H1 (cell line): ENCODE measurements around the gene SLC37A2. TPM values are rescaled to one million over a fixed set of nuclear protein-coding genes. Genes with fewer than 3 reads are reported as not detected.

Experiments
- CTCF ChIA-PET: fragments of 300-600 bp; sonication (Branson Sonifier 250); formaldehyde crosslinking; loops from one replicate; lab custom pipeline; 2021; ENCODE audit not compliant: partially characterized antibody; lab: Charles Lee
- POLR2A ChIA-PET: fragments of 300-600 bp; sonication (Branson Sonifier 250); formaldehyde crosslinking; loops from one replicate; lab custom pipeline; 2021; ENCODE audit warnings: inconsistent platforms; ENCODE audit not compliant: partially characterized antibody; lab: Charles Lee
- DNase-seq, 2 experiments: peaks; one replicate each; pipeline versions ENCODE4 v3.0.0 to v3.0.0-alpha.2; 2010 to 2022; ENCODE audit warnings: low spot score in 2 of 2, low read depth in 1 of 2, mixed read lengths in 1 of 2
- FAIRE-seq: peaks from 2 replicates; lab custom pipeline; 2011; peaks lifted over from hg19 to GRCh38; lab: Jason Lieb, UNC
- H2AFZ ChIP-seq: 2 replicates; pipeline ENCODE4 v1.8.1; 2012; ENCODE audit warnings: low read length, inconsistent platforms
- H2AK5ac ChIP-seq: 2 replicates; pipeline ENCODE4 v1.6.1; 2013; ENCODE audit warnings: low read depth, low read length
- H2BK120ac ChIP-seq: replicated peaks from 2 replicates; pipeline ENCODE3; 2013; ENCODE audit warnings: low read depth, low read length, inconsistent platforms
- H2BK12ac ChIP-seq: 2 replicates; pipeline ENCODE4 v1.6.1; 2013; ENCODE audit warnings: low read depth, low read length
- H2BK15ac ChIP-seq: 2 replicates; pipeline ENCODE4 v1.6.1; 2013; ENCODE audit warnings: low read length
- H2BK20ac ChIP-seq: 2 replicates; pipeline ENCODE4 v1.6.1; 2013; ENCODE audit warnings: low read length
- H2BK5ac ChIP-seq: 2 replicates; pipeline ENCODE4 v1.6.1; 2013; ENCODE audit warnings: low read depth, low read length
- H3K14ac ChIP-seq: 2 replicates; pipeline ENCODE4 v1.6.1; 2013; ENCODE audit warnings: inconsistent platforms; ENCODE audit not compliant: insufficient read length
- H3K18ac ChIP-seq: 2 replicates; pipeline ENCODE4 v1.6.1; 2013; ENCODE audit warnings: low read length; ENCODE audit errors: extremely low read depth
- H3K23ac ChIP-seq: 2 replicates; pipeline ENCODE4 v1.6.1; 2013; ENCODE audit warnings: inconsistent platforms; ENCODE audit not compliant: insufficient read length
- H3K23me2 ChIP-seq: 2 replicates; pipeline ENCODE4 v1.6.1; 2013; ENCODE audit warnings: low read depth, low read length
- H3K27ac ChIP-seq: 2 replicates; pipeline ENCODE4 v1.6.1; 2011; ENCODE audit warnings: low read depth, low read length, inconsistent platforms
- H3K27me3 ChIP-seq, 4 experiments: replicated peaks in 1 of 4; 1 replicate in 1 of 4; 2 replicates in 3 of 4; pipeline versions ENCODE4 v1.6.1 to v1.8.1; 2011 to 2013; ENCODE audit warnings: low read length in 3 of 4, mild to moderate bottlenecking in 3 of 4, inconsistent platforms in 2 of 4, mixed read lengths in 2 of 4, moderate library complexity in 1 of 4; ENCODE audit not compliant: control insufficient read depth in 3 of 4, insufficient read depth in 3 of 4; ENCODE audit errors: extremely low read depth in 1 of 4
- H3K36me3 ChIP-seq, 4 experiments: 2 replicates each; pipeline versions ENCODE4 v1.6.1 to v1.8.1; 2011 to 2013; ENCODE audit warnings: mild to moderate bottlenecking in 4 of 4, low read length in 3 of 4, moderate library complexity in 2 of 4, control low read depth in 1 of 4, inconsistent platforms in 1 of 4; ENCODE audit not compliant: insufficient read depth in 4 of 4, control insufficient read depth in 2 of 4
- H3K4ac ChIP-seq: replicated peaks from 2 replicates; pipeline ENCODE3; 2013; ENCODE audit warnings: low read length, low read depth, mixed read lengths, inconsistent platforms; ENCODE audit not compliant: insufficient read length
- H3K4me1 ChIP-seq, 4 experiments: replicated peaks in 1 of 4; 1 replicate in 1 of 4; 2 replicates in 3 of 4; pipeline versions ENCODE4 v1.6.1 to v1.8.1; 2011 to 2013; ENCODE audit warnings: low read length in 3 of 4, inconsistent platforms in 2 of 4, mixed read lengths in 1 of 4; ENCODE audit not compliant: insufficient read depth in 4 of 4, control insufficient read depth in 3 of 4
- H3K4me2 ChIP-seq, 2 experiments: 2 replicates each; pipeline versions ENCODE4 v1.6.1 to v1.8.1; 2011 to 2013; ENCODE audit warnings: low read depth in 2 of 2, low read length in 2 of 2, control low read depth in 1 of 2, inconsistent platforms in 1 of 2, mild to moderate bottlenecking in 1 of 2; ENCODE audit not compliant: insufficient read depth in 1 of 2
- H3K4me3 ChIP-seq, 4 experiments: fragments of 200-600, 300-600 bp in 1 of 4; sonication (generic), shearing (Covaris generic), sonication (Bioruptor Twin) in 1 of 4; 2 replicates each; pipeline versions ENCODE4 v1.5.1 to v1.8.1; 2011 to 2016; ENCODE audit warnings: low read length in 4 of 4, low read depth in 3 of 4, control low read depth in 2 of 4, inconsistent platforms in 2 of 4, mild to moderate bottlenecking in 2 of 4, mixed read lengths in 1 of 4, moderate library complexity in 1 of 4; ENCODE audit not compliant: insufficient read depth in 2 of 4; ENCODE audit errors: extremely low read depth in 1 of 4
- H3K56ac ChIP-seq: replicated peaks from 2 replicates; pipeline ENCODE3; 2013; ENCODE audit warnings: low read depth, mild to moderate bottlenecking, mixed read lengths, low read length, inconsistent platforms; ENCODE audit not compliant: insufficient read length
- H3K79me1 ChIP-seq: 2 replicates; pipeline ENCODE4 v1.6.1; 2013; ENCODE audit warnings: low read depth, low read length, control low read depth
- H3K79me2 ChIP-seq, 2 experiments: 2 replicates each; pipeline versions ENCODE4 v1.6.1 to v1.8.1; 2012 to 2013; ENCODE audit warnings: low read length in 2 of 2, mild to moderate bottlenecking in 2 of 2, inconsistent platforms in 1 of 2; ENCODE audit not compliant: insufficient read depth in 2 of 2, control insufficient read depth in 1 of 2
- H3K9ac ChIP-seq, 4 experiments: replicated peaks in 1 of 4; 1 replicate in 1 of 4; 2 replicates in 3 of 4; pipeline versions ENCODE4 v1.6.1 to v1.8.1; 2011 to 2013; ENCODE audit warnings: low read depth in 3 of 4, low read length in 3 of 4, control low read depth in 2 of 4, mild to moderate bottlenecking in 2 of 4, moderate library complexity in 2 of 4, inconsistent platforms in 1 of 4; ENCODE audit errors: extremely low read depth in 1 of 4
- H3K9me3 ChIP-seq, 2 experiments: 2 replicates each; pipeline versions ENCODE4 v1.6.1 to v1.8.1; 2012 to 2013; ENCODE audit warnings: mild to moderate bottlenecking in 2 of 2, moderate library complexity in 2 of 2, control low read depth in 1 of 2, inconsistent platforms in 1 of 2, low read depth in 1 of 2, low read length in 1 of 2, mixed read lengths in 1 of 2; ENCODE audit not compliant: insufficient read depth in 2 of 2
- H4K20me1 ChIP-seq, 2 experiments: replicated peaks in 1 of 2; 2 replicates each; pipeline versions ENCODE3 to v1.8.1; 2011 to 2013; ENCODE audit warnings: inconsistent platforms in 2 of 2, low read length in 2 of 2, mild to moderate bottlenecking in 1 of 2; ENCODE audit not compliant: insufficient read depth in 2 of 2, control insufficient read depth in 1 of 2
- H4K5ac ChIP-seq: 2 replicates; pipeline ENCODE4 v1.6.1; 2013; ENCODE audit warnings: low read length, low read depth, mixed read lengths, inconsistent platforms; ENCODE audit not compliant: insufficient read length
- H4K8ac ChIP-seq: 2 replicates; pipeline ENCODE4 v1.8.0; 2013; ENCODE audit warnings: mild to moderate bottlenecking, moderate library complexity, low read length, inconsistent platforms; ENCODE audit not compliant: insufficient read depth; ENCODE audit errors: extremely low read depth
- H4K91ac ChIP-seq: replicated peaks from 2 replicates; pipeline ENCODE3; 2013; ENCODE audit warnings: low read length, mixed read lengths, inconsistent platforms; ENCODE audit not compliant: insufficient read length
- BCL11A ChIP-seq, 2 experiments: IDR thresholded peaks; one replicate each; pipeline ENCODE4 v1.6.1; 2011; ENCODE audit warnings: low read depth in 2 of 2, low read length in 2 of 2, mild to moderate bottlenecking in 2 of 2
- BRCA1 ChIP-seq: IDR thresholded peaks from 2 replicates; pipeline ENCODE4 v1.6.1; 2012; ENCODE audit warnings: low read depth, low read length, improper control_type of control experiment
- CBX8 ChIP-seq: fragments of 300-800, 300-1000 bp; sonication (generic); IDR thresholded peaks from 2 replicates; pipeline ENCODE4 v1.7.1; 2016; ENCODE audit warnings: low read depth, low read length, borderline replicate concordance
- CTBP2 ChIP-seq: IDR thresholded peaks from 2 replicates; pipeline ENCODE4 v1.7.0; 2011; ENCODE audit warnings: borderline replicate concordance, mild to moderate bottlenecking, moderate library complexity, mixed read lengths, low read length; ENCODE audit not compliant: insufficient read depth, insufficient read length
- CTCF ChIP-seq, 3 experiments: IDR thresholded peaks; 1 replicate in 2 of 3; 2 replicates in 1 of 3; pipeline versions ENCODE4 v1.5.1 to v1.6.1; 2011; ENCODE audit warnings: low read length in 3 of 3, mild to moderate bottlenecking in 3 of 3, inconsistent platforms in 2 of 3, low read depth in 1 of 3, moderate library complexity in 1 of 3; ENCODE audit not compliant: insufficient read depth in 1 of 3; ENCODE audit errors: control extremely low read depth in 1 of 3
- POLR2AphosphoS5 ChIP-seq: IDR thresholded peaks from 2 replicates; pipeline ENCODE4 v1.6.1; 2011; ENCODE audit warnings: low read depth, low read length
- RXRA ChIP-seq: IDR thresholded peaks from 2 replicates; pipeline ENCODE4 v1.6.1; 2011; ENCODE audit warnings: low read depth, mild to moderate bottlenecking, low read length, moderate library complexity; ENCODE audit not compliant: insufficient read depth
- SIRT6 ChIP-seq: IDR thresholded peaks from one replicate; pipeline ENCODE4 v1.7.1; 2012; ENCODE audit warnings: low read length, inconsistent platforms
- USF2 ChIP-seq: IDR thresholded peaks from 2 replicates; pipeline ENCODE4 v1.6.1; 2011; ENCODE audit warnings: low read length, improper control_type of control experiment
- WGBS, 2 experiments: shearing (Covaris generic) in 1 of 2; methylation state at CpG; one replicate each; pipeline versions ENCODE4 v1.1.6 to v1.1.7; 2013 to 2015; ENCODE audit warnings: low lambda C conversion rate in 2 of 2, mixed read lengths in 2 of 2, inconsistent platforms in 1 of 2, low coverage in 1 of 2, missing lambda C conversion rate in 1 of 2; ENCODE audit not compliant: insufficient replicate concordance in 2 of 2, insufficient coverage in 1 of 2, insufficient read length in 1 of 2; ENCODE audit errors: extremely low coverage in 1 of 2, missing lambda C conversion rate in 1 of 2; 5-methylcytosine and 5-hydroxymethylcytosine counted together
- polyA plus RNA-seq, 7 experiments: library from polyadenylated mRNA; depleted of rRNA in 3 of 7; stranded (reverse) in 5 of 7; unstranded in 2 of 7; fragments of >200 nt in 5 of 7; fragments of 200-250 nt in 2 of 7; gene quantifications; 1 replicate in 5 of 7; 2 replicates in 1 of 7; 4 replicates in 1 of 7; pipeline versions ENCODE4 v1.2.1 to v1.2.3, GENCODE V29; 2011 to 2013; ENCODE audit warnings: missing spikeins in 2 of 7, mixed read lengths in 2 of 7
- total RNA-seq: library from RNA; stranded (reverse); fragmentation: NEBNext Ultra II Directional; extraction: Animal tissue kit (Norgen Biotek cat#: 25700); gene quantifications from 2 replicates; pipeline ENCODE4 v1.2.1, GENCODE V29; 2021

Gene SLC37A2
- total and polyA plus RNA-seq, 2 of the 8 experiments (the other 6 are each of a cell fraction or from before 2014, with no cell fraction given), result 1.3 to 1.9 TPM

- Histone ChIP-seq H3K9ac (no peak overlapping the region), H3K4me3 (no peak overlapping the region), H4K5ac (no peak overlapping the region), H3K23ac (no peak overlapping the region), H3K36me3 (no peaks in the 10 kb centered on the region), H4K8ac (no peak overlapping the region), H2BK5ac (no peak overlapping the region), H4K20me1 (no peaks in the 10 kb centered on the region), H3K9me3 (no peaks in the 10 kb centered on the region), H3K27ac (no peak overlapping the region), H3K4me2 (no peak overlapping the region), H3K27me3 (no peaks in the 10 kb centered on the region), H2BK15ac (no peak overlapping the region), H2BK20ac (no peak overlapping the region), H3K23me2 (no peaks in the 10 kb centered on the region), H3K4me1 (peaks cover 0 to 2% (median 0%) of the 10 kb centered on the region in 4 experiments; a peak in 2 of 7 replicates), H2BK12ac (no peak overlapping the region), H3K4ac (no peak overlapping the region), H3K79me1 (no peaks in the 10 kb centered on the region), H4K91ac (no peak overlapping the region), H3K56ac (no peak overlapping the region), H3K14ac (no peak overlapping the region), H2AFZ (no peak overlapping the region), H3K79me2 (no peaks in the 10 kb centered on the region), H2BK120ac (no peak overlapping the region), H3K18ac (no peak overlapping the region), H2AK5ac (no peak overlapping the region)
- ChIA-PET CTCF (interaction anchor here (1.0 to 29.4 kb wide), 8 partner anchors 8 to 358 kb away, joined by 3 to 486 read pairs (median 3); partner anchors contain the start of gene ROBO3), POLR2A (interaction anchor here (0.8 to 1.3 kb wide), 2 partner anchors 10 to 53 kb away, joined by 4 to 5 read pairs; no protein-coding TSS in a partner anchor)
- FAIRE-seq, result no peak
- whole genome bisulfite sequencing, 2 experiments, result 88% methylated on average over 6 of the region's 7 CpGs; no CpG with 5 or more reads in 1 of the 2 experiments
- DNase-seq, result no peak
- no peak for TF ChIP-seq CTCF (IDR thresholded peaks at IDR 0.05; ENCODE audit: control extremely low read depth in 1 of 3, insufficient read depth in 1 of 3, low read depth in 1 of 3, low read length in 3 of 3)
- TF ChIP-seq CBX8, result no peak
- TF ChIP-seq USF2, result no peak
- no peak for TF ChIP-seq POLR2AphosphoS5
- TF ChIP-seq BCL11A (IDR thresholded peaks at IDR 0.05; ENCODE audit: low read depth in 2 of 2, low read length in 2 of 2), result no peak
- no peak for TF ChIP-seq RXRA
- TF ChIP-seq CTBP2, result no peak
- no peak for TF ChIP-seq SIRT6
- TF ChIP-seq BRCA1, result no peak
These were observed 7.7 kb downstream of the SLC37A2 start for GRCh38 chr11:125070699-125071254.
